ENCODE measurements around the gene LCE6A.

GRCh38 chr1:152824964-152825363, 17.7 kb upstream of the LCE6A start:
- TF ChIP-seq, protein P1, sequence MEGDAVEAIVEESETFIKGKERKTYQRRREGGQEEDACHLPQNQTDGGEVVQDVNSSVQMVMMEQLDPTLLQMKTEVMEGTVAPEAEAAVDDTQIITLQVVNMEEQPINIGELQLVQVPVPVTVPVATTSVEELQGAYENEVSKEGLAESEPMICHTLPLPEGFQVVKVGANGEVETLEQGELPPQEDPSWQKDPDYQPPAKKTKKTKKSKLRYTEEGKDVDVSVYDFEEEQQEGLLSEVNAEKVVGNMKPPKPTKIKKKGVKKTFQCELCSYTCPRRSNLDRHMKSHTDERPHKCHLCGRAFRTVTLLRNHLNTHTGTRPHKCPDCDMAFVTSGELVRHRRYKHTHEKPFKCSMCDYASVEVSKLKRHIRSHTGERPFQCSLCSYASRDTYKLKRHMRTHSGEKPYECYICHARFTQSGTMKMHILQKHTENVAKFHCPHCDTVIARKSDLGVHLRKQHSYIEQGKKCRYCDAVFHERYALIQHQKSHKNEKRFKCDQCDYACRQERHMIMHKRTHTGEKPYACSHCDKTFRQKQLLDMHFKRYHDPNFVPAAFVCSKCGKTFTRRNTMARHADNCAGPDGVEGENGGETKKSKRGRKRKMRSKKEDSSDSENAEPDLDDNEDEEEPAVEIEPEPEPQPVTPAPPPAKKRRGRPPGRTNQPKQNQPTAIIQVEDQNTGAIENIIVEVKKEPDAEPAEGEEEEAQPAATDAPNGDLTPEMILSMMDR (conservative IDR thresholded peaks at IDR 0.05 in 1 of 2, IDR thresholded peaks at IDR 0.05 in 1 of 2; ENCODE audit: low read depth in 1 of 2, low read length in 2 of 2), result no peak
- no peak for TF ChIP-seq EZH2 (IDR thresholded peaks at IDR 0.05; ENCODE audit: low read length, missing control alignments)
